Activated CD4-positive, alpha-beta T cell treated with anti-CD3 and anti-CD28 coated beads for 24 hours (primary cell): ENCODE data around the gene FGGY.
A peak's percentile ranks its signal among the peaks of the same experiment; 100 is the strongest.

Experiments used
- DNase-seq, 2 donors: peaks; one replicate each; pipeline ENCODE4 v3.0.0-alpha.2; 2020; ENCODE audit warnings: low read depth in 2 of 2

Gene FGGY

DNA sequence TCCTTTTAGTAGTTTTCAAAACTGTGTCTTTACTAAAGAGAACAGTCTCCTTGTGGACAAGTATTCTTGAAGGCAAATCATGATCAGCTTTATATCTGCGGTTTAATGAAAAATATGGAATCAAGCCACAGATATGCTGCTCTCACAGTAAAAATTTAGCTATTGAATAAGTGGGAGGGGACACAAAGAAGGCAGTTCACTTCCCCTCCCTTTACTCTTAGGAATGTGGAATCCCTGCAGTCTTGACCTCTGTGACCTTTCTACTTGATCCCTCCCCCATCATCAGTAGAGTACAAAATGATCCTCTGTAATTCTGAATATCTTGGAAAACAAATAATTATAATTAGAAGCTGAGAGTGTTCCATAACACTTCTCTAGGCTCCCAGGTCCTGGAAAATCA, 381.1 kb downstream of the FGGY start:
- no peak for DNase-seq

DNA sequence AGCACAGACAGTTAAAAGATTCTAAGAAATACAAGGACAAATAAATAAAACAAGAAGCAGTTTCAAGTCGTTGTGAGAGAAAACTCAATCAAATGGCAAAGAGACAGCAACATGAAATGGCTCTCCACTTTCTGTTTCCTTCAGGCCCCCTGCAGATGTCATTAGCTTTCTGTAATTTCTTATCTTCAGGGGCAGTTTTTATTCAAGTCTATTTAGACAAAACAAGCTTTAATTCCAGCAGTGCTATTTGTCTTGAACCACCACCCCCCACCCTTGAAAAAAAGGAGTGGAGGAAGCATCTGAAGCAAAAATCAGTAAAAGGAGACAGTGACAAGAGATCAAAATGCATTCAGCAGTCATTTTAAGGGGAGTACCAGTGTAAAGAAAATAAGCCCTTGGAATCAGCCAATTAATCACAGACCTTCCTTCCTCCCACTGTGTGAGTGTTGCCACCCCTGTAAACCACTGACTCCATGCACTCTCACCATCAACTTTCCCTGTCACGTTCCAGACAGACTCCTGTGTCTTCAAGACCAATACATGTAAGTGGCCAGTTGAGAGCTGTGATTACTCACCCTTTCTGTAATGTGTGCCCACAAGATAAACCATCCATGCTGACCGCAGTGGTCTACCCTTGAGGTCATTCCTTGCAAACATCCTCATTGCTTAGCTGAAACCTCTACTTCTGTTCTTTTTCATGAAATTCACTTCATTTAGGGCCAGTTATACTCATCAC, 381.8 kb downstream of the FGGY start:
- no peak for DNase-seq

DNA sequence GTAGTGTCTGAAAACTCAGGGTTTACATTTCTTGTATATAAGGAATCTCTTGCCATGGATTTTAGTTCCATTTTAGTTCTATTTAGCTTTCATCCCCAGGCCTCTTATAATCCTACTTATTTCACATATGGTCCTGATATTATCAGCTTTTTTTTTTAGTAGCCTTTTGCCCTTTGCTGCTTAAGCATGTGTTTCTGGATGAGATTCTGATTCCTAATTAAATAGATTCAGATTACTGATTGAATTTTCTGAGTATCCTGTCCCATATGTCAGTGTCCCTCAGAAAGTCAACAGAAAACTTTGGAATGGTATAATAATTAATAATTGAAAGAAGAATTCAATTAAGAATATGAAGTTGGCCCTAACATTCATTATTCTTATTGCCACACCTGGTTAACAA, 383.1 kb downstream of the FGGY start:
- DNase-seq: no peak

DNA sequence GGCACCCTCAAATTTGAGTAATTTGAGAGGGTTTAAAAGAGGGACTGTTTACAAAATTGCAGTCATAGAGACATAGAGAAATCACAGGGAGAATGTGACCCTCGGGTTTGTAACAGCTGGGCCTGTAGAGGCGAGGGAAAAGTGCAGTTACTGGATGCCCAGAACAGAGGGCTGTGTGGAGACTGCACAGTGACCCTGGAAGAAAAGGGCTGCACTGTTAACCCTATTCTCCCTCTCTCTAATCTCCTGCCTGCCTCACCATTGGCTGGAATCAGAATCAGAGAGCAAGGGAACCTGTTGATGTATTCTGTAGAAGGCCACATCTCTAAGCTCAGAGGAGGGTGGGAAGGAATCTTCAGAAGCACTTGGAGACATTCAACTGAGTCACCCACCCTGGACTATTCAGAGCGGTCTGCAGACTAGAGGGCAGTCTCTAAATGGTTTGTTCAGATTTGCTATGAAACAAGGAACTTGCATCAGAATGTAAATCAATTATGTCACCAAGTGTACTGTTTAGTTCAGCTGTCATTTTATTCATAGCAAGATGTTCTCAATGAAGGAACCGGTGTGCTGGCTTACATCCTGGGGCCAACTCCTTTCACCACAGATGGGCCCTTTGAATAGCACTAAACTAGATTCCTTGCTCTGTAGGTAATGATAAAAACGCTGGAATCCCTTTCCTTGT, 385.6 kb downstream of the FGGY start:
- DNase-seq: no peak

DNA sequence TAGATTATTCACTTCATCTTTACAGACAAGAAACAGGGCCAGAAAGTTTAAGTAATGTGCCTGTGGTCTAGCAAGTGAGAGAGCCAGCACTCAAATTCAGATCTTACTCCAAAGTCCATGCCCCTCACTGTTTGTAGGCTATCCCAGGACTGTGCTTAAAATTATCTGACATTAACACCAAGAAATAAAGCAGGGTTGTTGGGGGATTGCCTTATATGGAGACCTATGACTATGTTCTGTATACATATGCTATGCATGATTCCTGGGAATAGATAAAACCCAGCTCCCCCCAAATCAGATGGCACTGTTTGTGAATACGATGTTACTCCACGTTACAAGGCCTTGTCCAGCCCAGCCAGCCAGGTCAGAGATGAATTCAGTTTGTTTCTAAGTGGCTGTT, 386.3 kb downstream of the FGGY start:
- no peak for DNase-seq

DNA sequence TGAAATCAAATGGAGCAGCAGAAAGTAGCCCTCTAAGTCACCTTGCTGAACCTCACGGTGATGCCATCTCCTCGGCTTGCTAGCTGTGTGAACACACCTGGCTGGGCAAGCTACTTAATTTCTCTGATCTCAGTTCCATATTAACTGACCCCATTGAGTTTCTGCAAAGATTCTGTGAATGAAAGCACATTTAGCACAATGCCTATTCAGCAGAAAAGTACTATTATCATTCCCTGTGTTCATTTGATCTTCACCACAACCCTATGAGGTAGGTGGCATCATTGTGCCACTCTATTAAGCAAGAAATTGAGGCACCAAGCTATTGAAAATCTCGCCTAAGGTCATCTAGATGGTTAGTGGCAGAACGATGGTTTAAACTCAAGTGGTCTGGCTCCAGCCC, 387.8 kb downstream of the FGGY start:
- DNase-seq: no peak

- no peak for DNase-seq
Observed at GRCh38 chr1:59685101-59685500, 388.2 kb downstream of the FGGY start.

DNA sequence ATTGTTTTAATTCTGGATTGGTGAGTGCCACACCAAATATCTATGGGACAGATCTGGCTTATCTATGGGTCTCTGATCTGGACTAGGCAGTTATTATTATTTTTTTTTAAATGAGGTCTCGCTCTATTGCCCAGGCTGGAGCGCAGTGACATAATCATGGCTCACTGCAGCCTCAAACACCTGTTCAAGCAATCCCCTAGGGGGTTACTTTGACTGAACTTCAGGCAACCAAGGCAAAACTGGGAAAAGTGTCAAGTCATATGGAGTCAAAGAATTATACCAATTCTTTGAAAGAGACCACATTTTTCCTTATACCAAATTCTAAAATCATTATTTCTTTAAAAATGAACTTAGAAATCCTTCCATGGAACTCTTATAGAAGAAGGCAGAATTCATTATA, 388.8 kb downstream of the FGGY start:
- DNase-seq: no peak

DNA sequence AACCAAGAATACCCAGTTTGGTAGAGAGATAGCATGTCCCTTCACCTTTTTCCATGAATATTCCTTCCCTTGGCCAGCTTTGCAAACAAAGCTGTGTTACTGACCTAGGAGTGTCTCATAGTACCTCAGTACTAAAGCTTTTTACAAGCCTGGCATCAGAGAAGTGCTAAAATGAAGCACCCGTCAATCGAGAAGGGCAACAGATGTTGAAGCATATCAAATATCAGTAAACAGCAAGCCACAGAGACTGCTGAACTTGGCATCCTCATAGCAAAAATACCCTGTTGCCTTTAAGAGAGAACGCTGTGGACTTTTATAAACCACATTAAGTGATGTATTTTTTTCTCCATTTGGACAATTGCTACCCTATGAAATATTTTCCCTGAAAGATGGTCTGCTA, 389.3 kb downstream of the FGGY start:
- no peak for DNase-seq

DNA sequence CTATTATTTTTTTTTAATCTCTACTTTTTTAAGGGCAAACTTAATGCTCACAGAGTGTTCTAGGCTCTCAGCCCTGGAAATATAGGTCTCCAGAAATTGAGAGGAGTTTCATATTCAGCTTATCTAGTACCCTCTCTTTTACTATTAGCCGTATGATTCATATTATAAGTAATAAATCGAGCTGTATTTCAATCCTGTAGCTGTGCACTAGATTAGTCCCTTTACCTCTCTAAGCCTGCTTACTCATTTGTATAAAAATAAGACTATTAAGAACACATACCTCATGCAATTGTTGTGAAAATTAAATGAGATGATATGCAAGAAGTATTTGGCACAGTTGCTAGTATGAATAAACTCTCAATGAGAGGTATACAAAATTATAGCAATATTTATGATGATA, 389.7 kb downstream of the FGGY start:
- DNase-seq: no peak

DNA sequence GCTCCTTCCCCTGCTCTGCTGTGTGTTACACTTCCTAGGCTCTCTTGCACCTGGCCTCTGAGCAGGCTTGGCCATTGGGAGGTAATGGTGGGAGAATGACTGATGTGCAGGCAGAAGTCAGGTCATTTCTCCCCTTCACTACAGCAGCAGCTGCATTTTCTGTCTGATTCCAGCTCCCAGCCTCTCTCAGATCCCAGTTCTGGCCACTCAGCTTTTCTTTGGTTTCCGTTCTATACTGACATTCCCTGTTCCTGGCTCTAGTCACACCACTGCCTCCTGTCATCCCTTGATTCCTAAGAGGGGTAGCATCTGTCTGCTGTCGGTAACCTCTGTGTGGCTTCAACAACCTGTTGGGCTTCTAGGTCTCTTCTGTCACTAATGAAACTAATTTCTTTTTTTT, 390.2 kb downstream of the FGGY start:
- DNase-seq: no peak

DNA sequence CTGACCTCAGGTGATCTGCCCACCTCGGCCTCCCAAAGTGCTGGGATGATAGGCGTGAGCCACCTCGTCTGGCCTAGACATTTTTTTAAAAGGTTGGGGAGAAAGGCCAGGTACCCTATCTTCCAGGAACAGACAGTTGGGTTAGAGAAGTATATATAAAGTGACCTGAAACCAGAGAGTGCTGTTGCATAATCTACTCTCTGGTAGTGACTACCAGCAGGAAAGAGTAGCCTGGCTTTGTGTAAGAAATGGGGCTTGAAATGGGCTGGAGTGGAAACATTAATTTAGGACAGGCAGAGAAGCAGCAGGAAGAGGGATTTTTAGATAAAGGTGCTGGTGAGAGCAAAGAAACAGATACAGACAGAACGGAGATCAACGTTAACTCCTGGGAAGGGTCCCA, 392.1 kb downstream of the FGGY start:
- DNase-seq: no peak

GRCh38 chr1:59689730-59690129, 392.8 kb downstream of the FGGY start:
- DNase-seq: no peak

- no peak for DNase-seq
Observed at GRCh38 chr1:59690171-59690930, 393.5 kb downstream of the FGGY start.

- DNase-seq: no peak
Observed at GRCh38 chr1:59691261-59691660, 394.4 kb downstream of the FGGY start.

- DNase-seq: no peak
Observed at GRCh38 chr1:59692591-59692990, 395.7 kb downstream of the FGGY start.

GRCh38 chr1:59693406-59693805, 396.5 kb downstream of the FGGY start:
- DNase-seq: no peak

DNA sequence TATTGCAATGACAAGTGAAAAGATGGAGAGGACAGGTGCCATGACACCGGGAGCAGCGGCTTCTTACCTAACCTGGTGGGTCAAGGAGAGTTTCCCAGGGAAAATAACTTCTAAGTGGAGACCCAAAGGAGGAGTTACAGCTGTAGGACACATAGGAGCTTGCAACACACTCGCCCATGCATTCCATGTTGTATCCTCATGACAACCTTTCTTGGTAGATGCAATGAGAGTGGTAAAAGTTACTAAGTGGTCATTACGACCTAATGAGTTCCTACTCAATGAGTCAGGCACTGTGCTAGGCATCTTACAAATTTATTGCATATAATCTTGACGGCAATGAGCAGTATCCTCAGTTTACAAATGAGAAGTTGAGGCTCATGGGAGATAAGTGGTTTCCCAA, 398.4 kb downstream of the FGGY start:
- no peak for DNase-seq

DNA sequence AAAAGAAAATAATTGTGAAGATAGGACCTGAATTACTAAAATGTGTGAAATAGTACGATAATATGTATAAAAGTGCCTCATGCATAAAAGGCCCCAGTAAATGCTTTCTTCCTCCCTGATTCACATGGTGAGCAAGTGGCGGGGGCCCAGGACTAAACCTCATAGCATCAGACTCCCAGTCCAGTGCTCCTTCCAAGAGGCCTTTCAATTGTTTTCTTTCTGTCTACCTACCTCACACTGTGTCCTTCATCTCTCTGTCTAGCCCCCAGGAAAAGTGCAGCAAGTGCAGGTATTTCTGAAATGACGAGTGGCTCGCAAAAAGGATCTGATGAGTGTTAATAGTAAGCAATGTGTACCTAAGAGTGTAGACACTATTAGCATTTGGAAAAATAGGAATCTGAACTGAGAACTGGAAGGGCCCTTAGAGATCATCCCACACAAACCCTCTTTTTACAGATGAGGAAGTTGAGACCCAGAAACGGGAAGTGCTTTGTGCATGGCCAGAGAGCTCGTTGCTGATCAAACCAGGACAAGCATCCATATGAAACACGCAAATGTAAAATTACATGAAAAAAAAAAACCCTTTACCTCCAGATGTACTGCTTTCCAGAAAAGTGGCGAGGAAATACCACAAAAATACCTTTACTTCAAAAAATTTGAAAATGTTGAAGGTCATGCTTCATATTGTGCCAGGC, 399.7 kb downstream of the FGGY start:
- no peak for DNase-seq

- DNase-seq: peak in 1 of 2 donors; percentile 2
Observed at GRCh38 chr1:59697150-59697800, 400.4 kb downstream of the FGGY start.

DNA sequence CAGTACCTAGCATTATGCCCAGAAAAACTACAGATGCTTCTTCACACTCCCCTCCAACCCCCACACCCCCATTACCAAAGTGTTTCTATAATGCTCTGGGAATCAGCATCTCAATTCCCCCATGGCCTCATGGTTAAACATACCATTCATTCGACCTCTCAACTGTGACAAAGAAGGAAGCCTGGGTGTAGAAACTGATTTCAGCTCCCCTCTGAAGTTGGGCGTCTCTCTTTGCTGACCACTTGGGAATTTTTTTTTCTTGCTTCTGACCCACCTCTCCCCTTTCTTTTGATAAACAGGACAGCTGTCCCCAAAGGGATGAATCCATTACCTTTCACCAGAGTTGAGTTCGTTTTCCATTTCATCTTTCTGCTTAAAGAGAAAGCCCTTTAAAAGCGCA, 401.5 kb downstream of the FGGY start:
- no peak for DNase-seq
